Transverse colon (tissue), 3 donors: ENCODE data around the gene MBD3L1.

ENCODE experiments used
- EP300 ChIP-seq: sonication (generic); formaldehyde crosslinking; IDR thresholded peaks from one replicate; pipeline ENCODE4 v1.6.1; 2017; ENCODE audit warnings: antibody characterized with exemption, low read depth
- POLR2A ChIP-seq: fragments of 450-650 bp; IDR thresholded peaks from one replicate; pipeline ENCODE4 v1.6.1; 2016; ENCODE audit warnings: antibody characterized with exemption, mild to moderate bottlenecking, moderate library complexity
- TF ChIP-seq, protein P1 (sequence below), 5 experiments: fragments of 200-600 bp in 3 of 5; fragments of 450-650 bp in 2 of 5; sonication (generic) in 3 of 5; IDR thresholded peaks; 1 replicate in 2 of 5; 2 replicates in 3 of 5; pipeline ENCODE4 v1.5.1; 2016 to 2017; ENCODE audit warnings: antibody characterized with exemption in 5 of 5, inconsistent platforms in 3 of 5, mild to moderate bottlenecking in 2 of 5, moderate library complexity in 1 of 5

DNA sequence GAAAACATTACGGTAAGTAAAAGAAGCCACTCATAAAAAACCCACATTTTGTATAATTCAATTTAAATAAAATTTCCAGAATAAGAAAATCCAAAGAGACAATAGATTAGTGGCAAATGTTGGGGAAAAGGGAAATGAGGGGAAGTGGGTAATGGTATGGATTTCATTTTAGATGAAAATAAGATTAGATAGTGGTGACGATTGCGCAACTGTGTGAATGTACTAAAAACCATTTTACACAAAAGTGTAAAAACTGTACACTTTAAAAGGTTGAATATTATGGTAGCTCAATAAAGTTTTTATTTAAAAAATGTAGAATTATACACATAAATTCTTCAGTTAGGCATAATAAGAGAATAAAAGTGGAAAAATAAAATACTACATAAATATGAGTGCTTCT, 3.7 kb downstream of the MBD3L1 start:
- TF ChIP-seq POLR2A (no peak), EP300 (no peak)
- TF ChIP-seq, protein P1, sequence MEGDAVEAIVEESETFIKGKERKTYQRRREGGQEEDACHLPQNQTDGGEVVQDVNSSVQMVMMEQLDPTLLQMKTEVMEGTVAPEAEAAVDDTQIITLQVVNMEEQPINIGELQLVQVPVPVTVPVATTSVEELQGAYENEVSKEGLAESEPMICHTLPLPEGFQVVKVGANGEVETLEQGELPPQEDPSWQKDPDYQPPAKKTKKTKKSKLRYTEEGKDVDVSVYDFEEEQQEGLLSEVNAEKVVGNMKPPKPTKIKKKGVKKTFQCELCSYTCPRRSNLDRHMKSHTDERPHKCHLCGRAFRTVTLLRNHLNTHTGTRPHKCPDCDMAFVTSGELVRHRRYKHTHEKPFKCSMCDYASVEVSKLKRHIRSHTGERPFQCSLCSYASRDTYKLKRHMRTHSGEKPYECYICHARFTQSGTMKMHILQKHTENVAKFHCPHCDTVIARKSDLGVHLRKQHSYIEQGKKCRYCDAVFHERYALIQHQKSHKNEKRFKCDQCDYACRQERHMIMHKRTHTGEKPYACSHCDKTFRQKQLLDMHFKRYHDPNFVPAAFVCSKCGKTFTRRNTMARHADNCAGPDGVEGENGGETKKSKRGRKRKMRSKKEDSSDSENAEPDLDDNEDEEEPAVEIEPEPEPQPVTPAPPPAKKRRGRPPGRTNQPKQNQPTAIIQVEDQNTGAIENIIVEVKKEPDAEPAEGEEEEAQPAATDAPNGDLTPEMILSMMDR (IDR thresholded peaks at IDR 0.05): no peak
